GM18519 (cell line): ENCODE data around the gene TGFB2.

ENCODE experiments used
- ATAC-seq: cut with Tn5 transposase; IDR thresholded peaks from one replicate; pipeline ENCODE4 v1.9.1; 2021; ENCODE audit warnings: mild to moderate bottlenecking, moderate library complexity; ENCODE audit not compliant: unreplicated experiment, low FRiP score

The TGFB2 gene

GRCh38 chr1:218357211-218357892 lies 12.2 kb downstream of the TGFB2 start:
- no peak for ATAC-seq

DNA sequence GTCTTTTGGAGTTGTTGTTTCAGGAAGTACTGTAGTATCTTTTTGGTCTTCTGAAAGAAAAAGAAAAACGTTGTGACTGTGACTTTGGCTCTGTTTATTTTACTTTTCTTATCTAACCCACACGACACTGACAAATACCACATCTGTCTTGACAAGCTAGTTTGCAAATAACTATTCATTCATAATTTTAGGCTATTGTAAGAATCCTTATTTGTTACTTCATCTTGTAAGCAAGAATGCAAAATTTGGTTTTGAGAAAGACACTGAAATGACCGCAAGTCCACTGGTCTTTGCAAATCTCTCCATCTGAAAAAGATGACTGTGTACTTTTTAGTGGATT lies 12.7 kb downstream of the TGFB2 start:
- no peak for ATAC-seq

DNA sequence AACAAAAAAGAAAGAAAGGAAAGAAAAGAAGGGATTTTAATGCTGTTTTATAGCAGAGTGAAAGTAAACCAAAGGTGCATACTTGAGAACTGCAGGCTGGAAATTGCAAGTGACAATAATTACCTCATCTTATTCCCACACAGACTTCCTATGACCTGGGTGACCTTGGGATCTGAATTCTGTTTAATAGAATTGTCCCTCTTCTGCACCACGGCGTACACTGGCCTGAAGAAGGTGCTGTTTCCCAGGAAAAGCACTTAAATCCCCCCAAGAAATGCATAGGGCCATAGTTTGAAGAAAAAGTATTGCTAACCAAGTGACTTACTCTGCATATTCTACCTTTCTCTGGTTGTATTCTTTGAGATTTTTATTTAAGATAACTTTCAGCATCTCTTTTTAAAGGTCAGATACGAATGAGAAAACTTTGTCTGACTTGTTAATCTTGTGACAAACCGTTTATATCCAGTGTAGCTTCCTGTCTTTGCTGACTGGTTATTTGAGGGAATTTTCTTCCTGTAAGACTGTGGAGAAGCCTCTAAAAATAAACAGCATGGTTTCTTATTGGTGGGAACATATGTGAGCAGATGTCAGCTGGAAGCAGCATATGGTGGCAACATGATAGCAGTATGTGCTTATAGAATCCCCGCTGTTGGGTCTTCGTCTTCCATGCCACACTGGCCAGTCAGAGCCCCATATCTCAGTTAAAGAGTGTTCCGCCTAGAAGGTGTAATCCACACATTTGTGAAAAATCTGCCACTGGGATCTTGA lies 16.3 kb downstream of the TGFB2 start:
- no peak for ATAC-seq

- ATAC-seq = no peak
Measured at GRCh38 chr1:218362418-218363076, 17.4 kb downstream of the TGFB2 start.

- ATAC-seq = no peak
Measured at GRCh38 chr1:218363141-218363540, 18.0 kb downstream of the TGFB2 start.

- no peak for ATAC-seq
Measured at GRCh38 chr1:218364028-218364710, 19.0 kb downstream of the TGFB2 start.

- ATAC-seq = no peak
Measured at GRCh38 chr1:218365226-218365999, 20.3 kb downstream of the TGFB2 start.

GRCh38 chr1:218366322-218367052 lies 21.4 kb downstream of the TGFB2 start:
- no peak for ATAC-seq

DNA sequence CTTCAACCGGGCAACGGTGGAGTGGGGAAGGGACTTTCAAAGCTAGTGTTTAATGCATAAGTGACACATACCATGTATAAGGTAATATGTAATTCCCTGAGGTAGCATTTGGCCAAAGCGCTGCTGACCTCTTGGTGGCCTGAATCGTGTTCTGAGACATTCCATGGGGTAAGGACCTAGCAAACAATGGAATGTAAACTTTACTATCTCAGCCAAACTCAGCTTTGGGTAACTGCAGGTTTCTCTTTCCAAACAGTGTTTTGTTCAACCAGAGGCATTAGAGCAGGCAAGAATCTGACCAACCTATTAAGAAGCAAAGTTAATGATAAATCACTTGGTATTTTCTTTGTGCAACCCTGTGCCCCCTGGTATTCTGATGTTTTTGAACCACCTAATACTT lies 22.0 kb downstream of the TGFB2 start:
- ATAC-seq = no peak

GRCh38 chr1:218368686-218369085 lies 23.6 kb downstream of the TGFB2 start:
- ATAC-seq = no peak

- peak; percentile 39 for ATAC-seq
Measured at GRCh38 chr1:218369688-218370511, 24.8 kb downstream of the TGFB2 start.

DNA sequence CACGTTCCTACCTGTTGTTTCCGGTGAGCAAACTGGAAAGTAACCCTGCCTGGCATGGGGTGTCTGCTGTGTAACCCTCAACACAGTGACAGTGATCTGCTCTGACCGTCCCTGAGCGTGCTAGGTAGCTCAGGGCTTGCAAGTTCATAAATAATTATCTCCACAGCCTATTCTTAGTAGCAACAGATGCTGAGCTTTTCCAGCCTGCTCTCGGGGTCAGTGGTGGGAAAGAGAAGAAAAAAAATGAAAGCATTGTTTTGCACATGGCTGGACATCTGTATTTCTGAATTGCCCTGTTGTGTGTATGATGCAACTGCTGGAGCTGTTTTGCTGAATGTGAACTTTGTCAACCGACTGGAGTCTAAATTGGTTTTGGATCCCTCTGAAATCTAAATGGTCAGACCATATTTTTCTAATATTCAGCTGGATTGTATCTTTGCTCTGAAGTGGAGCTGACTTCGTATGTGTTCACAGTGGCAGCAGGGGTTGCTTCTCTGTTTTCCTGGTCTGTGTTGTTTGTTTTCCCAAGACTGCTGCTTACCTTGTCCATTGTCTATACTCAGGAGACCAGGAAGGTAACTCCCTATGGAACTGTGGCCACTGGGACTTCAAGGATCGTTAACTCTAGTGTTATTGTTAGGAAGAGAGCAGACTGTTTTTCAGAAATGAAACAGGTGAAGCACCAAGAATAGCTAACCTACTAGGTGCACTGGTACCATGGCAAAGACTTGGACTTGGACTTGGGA lies 27.0 kb downstream of the TGFB2 start:
- no peak for ATAC-seq

DNA sequence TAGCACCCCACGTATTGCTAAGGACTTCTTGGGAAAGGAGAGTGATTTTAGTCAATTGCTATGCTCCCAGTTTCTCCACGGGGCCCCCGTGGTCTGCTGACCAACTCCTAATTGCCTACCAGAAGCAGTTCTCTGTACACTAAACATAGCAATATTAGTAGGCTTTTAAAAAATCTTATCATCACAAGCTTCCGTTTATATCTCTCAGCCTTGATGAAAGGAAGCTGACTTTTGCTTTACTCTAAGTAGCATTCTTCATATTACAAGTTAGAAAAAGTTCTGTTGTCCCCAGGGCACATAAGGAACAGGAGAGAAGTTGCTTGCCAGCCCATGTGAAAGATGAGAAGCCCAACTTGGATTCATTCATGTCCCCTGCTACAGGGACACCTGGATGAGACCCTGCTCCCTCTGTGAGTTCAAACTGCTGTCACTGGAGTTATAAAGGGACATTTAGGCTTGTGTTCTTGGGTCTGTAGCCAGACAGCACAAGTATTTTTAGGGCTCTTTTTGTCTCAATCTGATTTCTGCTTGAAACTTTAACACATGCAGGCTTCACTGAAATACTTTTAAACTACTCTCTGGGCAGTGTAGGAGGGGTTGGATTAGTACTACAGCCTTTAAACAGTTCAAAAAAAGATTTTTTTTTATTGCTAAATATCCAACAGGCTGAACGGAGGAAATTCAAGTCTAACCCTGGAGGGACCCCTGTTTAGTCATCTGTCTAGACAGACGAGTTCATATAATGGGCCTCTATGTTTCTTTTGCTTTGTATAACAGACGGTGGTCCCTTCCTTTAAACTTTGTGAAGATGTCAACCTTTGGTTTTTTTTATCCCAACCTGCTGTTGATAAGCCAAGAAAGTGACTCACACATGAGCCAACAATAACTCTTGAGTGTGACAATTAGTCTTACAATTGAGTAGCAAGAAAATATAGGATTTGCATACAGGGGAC lies 29.5 kb downstream of the TGFB2 start:
- ATAC-seq = no peak

DNA sequence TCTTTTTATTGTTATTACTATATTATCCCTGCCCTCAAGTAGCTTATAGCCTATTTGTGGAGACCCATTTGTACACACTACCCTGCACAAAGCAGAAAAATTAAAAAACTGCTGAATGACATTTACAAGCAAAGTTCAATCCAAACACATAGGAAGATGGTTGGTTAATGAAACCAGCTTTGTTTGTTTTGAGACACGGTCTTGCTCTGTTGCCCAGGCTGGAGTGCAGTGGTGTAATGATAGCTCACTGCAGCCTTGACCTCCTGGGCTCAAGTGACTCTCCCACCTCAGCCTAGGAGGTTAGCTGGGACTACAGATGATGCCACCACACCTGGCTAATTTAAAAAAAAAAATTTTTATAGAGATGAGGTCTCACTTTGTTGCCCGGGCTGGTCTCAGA lies 31.6 kb downstream of the TGFB2 start:
- ATAC-seq = no peak

DNA sequence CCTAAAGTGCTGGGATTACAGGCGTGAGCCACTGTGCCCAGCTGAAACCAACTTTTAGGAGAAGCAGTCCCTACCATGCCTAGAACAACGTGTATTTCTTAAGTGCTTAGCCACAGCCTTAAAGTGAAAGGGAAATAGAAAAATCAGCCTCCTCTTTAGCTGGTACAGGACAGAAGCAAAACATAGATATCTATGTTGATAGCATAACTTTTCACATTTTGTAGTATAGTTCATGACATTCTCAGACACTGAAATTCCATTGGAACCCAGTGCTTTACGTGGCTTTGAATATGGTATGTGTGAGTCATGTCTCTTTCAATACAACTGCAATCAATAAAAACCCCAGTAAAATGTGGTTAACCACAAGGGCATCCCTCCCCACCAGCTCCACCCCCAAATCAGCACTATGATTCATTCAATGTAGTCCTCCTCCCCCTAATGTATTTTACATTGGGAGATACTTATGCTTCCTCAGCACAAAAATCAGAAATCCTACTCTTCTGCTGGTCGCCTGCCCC lies 32.1 kb downstream of the TGFB2 start:
- ATAC-seq = peak; percentile 84

DNA sequence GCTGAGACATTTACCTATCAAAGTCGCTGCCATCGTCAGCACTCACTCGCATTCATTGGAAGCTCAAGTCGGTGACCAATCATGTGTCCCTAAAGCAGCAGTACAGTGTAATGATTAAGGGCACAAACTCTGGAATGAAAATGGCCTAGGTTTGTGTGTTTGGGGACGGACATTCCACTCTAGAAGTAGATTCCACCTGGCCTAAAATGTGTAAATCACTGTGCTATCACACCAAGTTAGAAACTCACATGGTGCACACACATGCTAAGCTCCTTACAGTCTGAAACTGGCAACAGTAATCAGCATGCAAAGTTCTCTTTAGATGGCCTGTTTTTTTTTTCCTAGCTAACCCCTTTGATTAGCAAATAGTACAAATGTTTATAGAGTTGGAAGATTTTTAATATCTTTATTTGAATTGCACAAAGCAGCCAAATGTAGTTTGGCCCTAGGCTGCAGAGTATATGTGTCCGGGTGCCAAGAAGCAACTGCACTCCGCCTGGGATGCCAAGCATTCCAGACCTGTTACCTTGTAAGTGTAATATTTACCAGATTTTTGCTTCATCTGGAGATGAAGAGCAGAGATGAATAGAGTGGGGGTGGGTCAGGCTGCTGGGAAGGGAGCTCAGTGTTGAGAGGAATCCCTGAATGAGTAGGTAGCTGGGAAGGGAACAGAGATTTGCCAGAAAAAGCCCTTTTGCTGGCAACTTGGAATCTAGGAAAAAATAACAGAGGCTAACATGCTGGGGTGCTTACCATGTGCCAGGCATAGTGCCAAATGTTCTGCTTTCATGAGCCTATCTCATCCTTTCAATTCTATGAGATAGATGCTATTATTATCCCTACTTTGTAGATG lies 35.2 kb downstream of the TGFB2 start:
- ATAC-seq = no peak
